H1 (cell line): Measurements from ENCODE around the gene TSFM. TPM values are rescaled to one million over a fixed set of nuclear protein-coding genes. Genes with fewer than 3 reads are reported as not detected.

Source experiments
- CTCF ChIA-PET: fragments of 300-600 bp; sonication (Branson Sonifier 250); formaldehyde crosslinking; loops from one replicate; lab custom pipeline; 2021; ENCODE audit not compliant: partially characterized antibody; lab: Charles Lee
- POLR2A ChIA-PET: fragments of 300-600 bp; sonication (Branson Sonifier 250); formaldehyde crosslinking; loops from one replicate; lab custom pipeline; 2021; ENCODE audit warnings: inconsistent platforms; ENCODE audit not compliant: partially characterized antibody; lab: Charles Lee
- DNase-seq, 2 experiments: peaks; one replicate each; pipeline versions ENCODE4 v3.0.0 to v3.0.0-alpha.2; 2010 to 2022; ENCODE audit warnings: low spot score in 2 of 2, low read depth in 1 of 2, mixed read lengths in 1 of 2
- FAIRE-seq: peaks from 2 replicates; lab custom pipeline; 2011; peaks lifted over from hg19 to GRCh38; lab: Jason Lieb, UNC
- H2AFZ ChIP-seq: 2 replicates; pipeline ENCODE4 v1.8.1; 2012; ENCODE audit warnings: low read length, inconsistent platforms
- H2AK5ac ChIP-seq: 2 replicates; pipeline ENCODE4 v1.6.1; 2013; ENCODE audit warnings: low read depth, low read length
- H2BK120ac ChIP-seq: replicated peaks from 2 replicates; pipeline ENCODE3; 2013; ENCODE audit warnings: low read depth, low read length, inconsistent platforms
- H2BK12ac ChIP-seq: 2 replicates; pipeline ENCODE4 v1.6.1; 2013; ENCODE audit warnings: low read depth, low read length
- H2BK15ac ChIP-seq: 2 replicates; pipeline ENCODE4 v1.6.1; 2013; ENCODE audit warnings: low read length
- H2BK20ac ChIP-seq: 2 replicates; pipeline ENCODE4 v1.6.1; 2013; ENCODE audit warnings: low read length
- H2BK5ac ChIP-seq: 2 replicates; pipeline ENCODE4 v1.6.1; 2013; ENCODE audit warnings: low read depth, low read length
- H3K14ac ChIP-seq: 2 replicates; pipeline ENCODE4 v1.6.1; 2013; ENCODE audit warnings: inconsistent platforms; ENCODE audit not compliant: insufficient read length
- H3K18ac ChIP-seq: 2 replicates; pipeline ENCODE4 v1.6.1; 2013; ENCODE audit warnings: low read length; ENCODE audit errors: extremely low read depth
- H3K23ac ChIP-seq: 2 replicates; pipeline ENCODE4 v1.6.1; 2013; ENCODE audit warnings: inconsistent platforms; ENCODE audit not compliant: insufficient read length
- H3K23me2 ChIP-seq: 2 replicates; pipeline ENCODE4 v1.6.1; 2013; ENCODE audit warnings: low read depth, low read length
- H3K27ac ChIP-seq: 2 replicates; pipeline ENCODE4 v1.6.1; 2011; ENCODE audit warnings: low read depth, low read length, inconsistent platforms
- H3K27me3 ChIP-seq, 4 experiments: replicated peaks in 1 of 4; 1 replicate in 1 of 4; 2 replicates in 3 of 4; pipeline versions ENCODE4 v1.6.1 to v1.8.1; 2011 to 2013; ENCODE audit warnings: low read length in 3 of 4, mild to moderate bottlenecking in 3 of 4, inconsistent platforms in 2 of 4, mixed read lengths in 2 of 4, moderate library complexity in 1 of 4; ENCODE audit not compliant: control insufficient read depth in 3 of 4, insufficient read depth in 3 of 4; ENCODE audit errors: extremely low read depth in 1 of 4
- H3K36me3 ChIP-seq, 4 experiments: 2 replicates each; pipeline versions ENCODE4 v1.6.1 to v1.8.1; 2011 to 2013; ENCODE audit warnings: mild to moderate bottlenecking in 4 of 4, low read length in 3 of 4, moderate library complexity in 2 of 4, control low read depth in 1 of 4, inconsistent platforms in 1 of 4; ENCODE audit not compliant: insufficient read depth in 4 of 4, control insufficient read depth in 2 of 4
- H3K4ac ChIP-seq: replicated peaks from 2 replicates; pipeline ENCODE3; 2013; ENCODE audit warnings: low read length, low read depth, mixed read lengths, inconsistent platforms; ENCODE audit not compliant: insufficient read length
- H3K4me1 ChIP-seq, 4 experiments: replicated peaks in 1 of 4; 1 replicate in 1 of 4; 2 replicates in 3 of 4; pipeline versions ENCODE4 v1.6.1 to v1.8.1; 2011 to 2013; ENCODE audit warnings: low read length in 3 of 4, inconsistent platforms in 2 of 4, mixed read lengths in 1 of 4; ENCODE audit not compliant: insufficient read depth in 4 of 4, control insufficient read depth in 3 of 4
- H3K4me2 ChIP-seq, 2 experiments: 2 replicates each; pipeline versions ENCODE4 v1.6.1 to v1.8.1; 2011 to 2013; ENCODE audit warnings: low read depth in 2 of 2, low read length in 2 of 2, control low read depth in 1 of 2, inconsistent platforms in 1 of 2, mild to moderate bottlenecking in 1 of 2; ENCODE audit not compliant: insufficient read depth in 1 of 2
- H3K4me3 ChIP-seq, 4 experiments: fragments of 200-600, 300-600 bp in 1 of 4; sonication (generic), shearing (Covaris generic), sonication (Bioruptor Twin) in 1 of 4; 2 replicates each; pipeline versions ENCODE4 v1.5.1 to v1.8.1; 2011 to 2016; ENCODE audit warnings: low read length in 4 of 4, low read depth in 3 of 4, control low read depth in 2 of 4, inconsistent platforms in 2 of 4, mild to moderate bottlenecking in 2 of 4, mixed read lengths in 1 of 4, moderate library complexity in 1 of 4; ENCODE audit not compliant: insufficient read depth in 2 of 4; ENCODE audit errors: extremely low read depth in 1 of 4
- H3K56ac ChIP-seq: replicated peaks from 2 replicates; pipeline ENCODE3; 2013; ENCODE audit warnings: low read depth, mild to moderate bottlenecking, mixed read lengths, low read length, inconsistent platforms; ENCODE audit not compliant: insufficient read length
- H3K79me1 ChIP-seq: 2 replicates; pipeline ENCODE4 v1.6.1; 2013; ENCODE audit warnings: low read depth, low read length, control low read depth
- H3K79me2 ChIP-seq, 2 experiments: 2 replicates each; pipeline versions ENCODE4 v1.6.1 to v1.8.1; 2012 to 2013; ENCODE audit warnings: low read length in 2 of 2, mild to moderate bottlenecking in 2 of 2, inconsistent platforms in 1 of 2; ENCODE audit not compliant: insufficient read depth in 2 of 2, control insufficient read depth in 1 of 2
- H3K9ac ChIP-seq, 4 experiments: replicated peaks in 1 of 4; 1 replicate in 1 of 4; 2 replicates in 3 of 4; pipeline versions ENCODE4 v1.6.1 to v1.8.1; 2011 to 2013; ENCODE audit warnings: low read depth in 3 of 4, low read length in 3 of 4, control low read depth in 2 of 4, mild to moderate bottlenecking in 2 of 4, moderate library complexity in 2 of 4, inconsistent platforms in 1 of 4; ENCODE audit errors: extremely low read depth in 1 of 4
- H3K9me3 ChIP-seq, 2 experiments: 2 replicates each; pipeline versions ENCODE4 v1.6.1 to v1.8.1; 2012 to 2013; ENCODE audit warnings: mild to moderate bottlenecking in 2 of 2, moderate library complexity in 2 of 2, control low read depth in 1 of 2, inconsistent platforms in 1 of 2, low read depth in 1 of 2, low read length in 1 of 2, mixed read lengths in 1 of 2; ENCODE audit not compliant: insufficient read depth in 2 of 2
- H4K20me1 ChIP-seq, 2 experiments: replicated peaks in 1 of 2; 2 replicates each; pipeline versions ENCODE3 to v1.8.1; 2011 to 2013; ENCODE audit warnings: inconsistent platforms in 2 of 2, low read length in 2 of 2, mild to moderate bottlenecking in 1 of 2; ENCODE audit not compliant: insufficient read depth in 2 of 2, control insufficient read depth in 1 of 2
- H4K5ac ChIP-seq: 2 replicates; pipeline ENCODE4 v1.6.1; 2013; ENCODE audit warnings: low read length, low read depth, mixed read lengths, inconsistent platforms; ENCODE audit not compliant: insufficient read length
- H4K8ac ChIP-seq: 2 replicates; pipeline ENCODE4 v1.8.0; 2013; ENCODE audit warnings: mild to moderate bottlenecking, moderate library complexity, low read length, inconsistent platforms; ENCODE audit not compliant: insufficient read depth; ENCODE audit errors: extremely low read depth
- H4K91ac ChIP-seq: replicated peaks from 2 replicates; pipeline ENCODE3; 2013; ENCODE audit warnings: low read length, mixed read lengths, inconsistent platforms; ENCODE audit not compliant: insufficient read length
- WGBS, 2 experiments: shearing (Covaris generic) in 1 of 2; methylation state at CpG; one replicate each; pipeline versions ENCODE4 v1.1.6 to v1.1.7; 2013 to 2015; ENCODE audit warnings: low lambda C conversion rate in 2 of 2, mixed read lengths in 2 of 2, inconsistent platforms in 1 of 2, low coverage in 1 of 2, missing lambda C conversion rate in 1 of 2; ENCODE audit not compliant: insufficient replicate concordance in 2 of 2, insufficient coverage in 1 of 2, insufficient read length in 1 of 2; ENCODE audit errors: extremely low coverage in 1 of 2, missing lambda C conversion rate in 1 of 2; 5-methylcytosine and 5-hydroxymethylcytosine counted together
- polyA plus RNA-seq, 7 experiments: library from polyadenylated mRNA; depleted of rRNA in 3 of 7; stranded (reverse) in 5 of 7; unstranded in 2 of 7; fragments of >200 nt in 5 of 7; fragments of 200-250 nt in 2 of 7; gene quantifications; 1 replicate in 5 of 7; 2 replicates in 1 of 7; 4 replicates in 1 of 7; pipeline versions ENCODE4 v1.2.1 to v1.2.3, GENCODE V29; 2011 to 2013; ENCODE audit warnings: missing spikeins in 2 of 7, mixed read lengths in 2 of 7
- total RNA-seq: library from RNA; stranded (reverse); fragmentation: NEBNext Ultra II Directional; extraction: Animal tissue kit (Norgen Biotek cat#: 25700); gene quantifications from 2 replicates; pipeline ENCODE4 v1.2.1, GENCODE V29; 2021

TSFM gene
- total and polyA plus RNA-seq, 2 of the 8 experiments (the other 6 are each of a cell fraction or from before 2014, with no cell fraction given), result 17.4 to 49.8 TPM

DNA sequence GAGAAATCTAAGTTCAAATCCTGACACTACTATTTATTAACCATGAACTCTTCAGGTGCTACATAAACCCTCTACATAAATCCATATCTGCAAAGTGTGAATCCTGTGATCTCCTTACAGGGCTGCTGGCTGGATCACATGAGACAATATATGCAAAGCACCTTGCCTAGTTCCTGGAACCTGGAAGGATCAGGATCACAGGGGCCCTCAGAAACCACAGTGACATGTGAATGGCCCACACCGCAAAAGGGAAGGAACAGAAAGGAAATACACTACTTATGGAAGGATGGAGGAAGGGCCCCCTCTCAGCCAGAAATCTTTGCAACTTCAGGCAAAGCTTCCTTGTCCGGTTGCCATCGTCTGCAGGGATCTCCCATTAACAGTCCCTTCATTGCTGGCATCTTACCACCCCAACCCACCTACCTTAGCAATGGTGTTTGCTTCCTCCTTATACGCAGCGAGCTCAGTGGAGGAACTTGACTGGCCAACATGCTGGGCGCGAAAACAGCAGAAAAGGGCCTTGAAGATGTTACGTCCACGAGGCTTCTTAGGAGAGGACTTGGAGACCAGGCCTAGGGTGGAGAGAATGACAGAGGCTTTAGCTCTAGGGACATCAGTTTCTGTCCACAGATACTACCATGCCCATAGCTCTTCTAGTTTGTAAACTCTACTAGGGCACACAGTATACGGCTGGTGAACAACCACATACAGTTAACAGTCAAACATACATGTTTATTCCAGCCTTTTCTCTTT is 46.6 kb downstream of the TSFM start:
- Histone ChIP-seq H3K4me2 (no peak overlapping the region), H4K20me1 (peaks cover 29 to 39% of the 10 kb centered on the region in 2 experiments), H3K9ac (no peak overlapping the region), H3K23me2 (no peaks in the 10 kb centered on the region), H3K4me1 (peaks cover 7 to 20% (median 9%) of the 10 kb centered on the region in 4 experiments), H3K79me1 (peaks cover 7% of the 10 kb centered on the region), H3K27ac (no peak overlapping the region; the same call in 1 of the 2 replicates), H2BK5ac (no peak overlapping the region; the same call in 1 of the 2 replicates), H3K14ac (no peak overlapping the region), H2AK5ac (no peak overlapping the region; the same call in 1 of the 2 replicates), H4K8ac (no peak overlapping the region), H3K4ac (no peak overlapping the region), H2BK12ac (no peak overlapping the region), H3K18ac (no peak overlapping the region), H2BK120ac (no peak overlapping the region), H3K23ac (no peak overlapping the region), H3K27me3 (no peaks in the 10 kb centered on the region), H3K9me3 (no peaks in the 10 kb centered on the region), H3K56ac (no peak overlapping the region), H2BK15ac (no peak overlapping the region), H3K36me3 (peaks cover 13 to 51% (median 46%) of the 10 kb centered on the region in 4 experiments), H3K4me3 (no peak overlapping the region), H2BK20ac (no peak overlapping the region), H4K91ac (no peak overlapping the region), H3K79me2 (peaks cover 3 to 48% of the 10 kb centered on the region in 2 experiments), H4K5ac (no peak overlapping the region), H2AFZ (no peak overlapping the region)
- DNase-seq, result no peak
- WGBS, 2 experiments, result 93% methylated on average over 10 of the region's 10 CpGs; no CpG with 5 or more reads in 1 of the 2 experiments
- CTCF ChIA-PET, result interaction anchor here (0.6 to 8.6 kb wide), 17 partner anchors 10 to 80 kb away, joined by 3 to 94 read pairs (median 5); partner anchors contain the start of genes AVIL, CTDSP2 and TSFM
- POLR2A ChIA-PET, result interaction anchor here (0.8 to 2.2 kb wide), 4 partner anchors 8 to 57 kb away, joined by 3 to 18 read pairs (median 7); partner anchors contain the start of genes AVIL, EEF1AKMT3 and METTL1
- FAIRE-seq, result no peak
